ENCODE measurements around the gene SOCS2. TPM values are rescaled to one million over a fixed set of nuclear protein-coding genes. Genes with fewer than 3 reads are reported as not detected.

Gene SOCS2
- total and polyA plus RNA-seq, 7 donors: 17.5 to 118 (median 75.2) TPM

- 94 to 98% methylated on average over 1 of the region's 1 CpG for WGBS, 2 donors
- Histone ChIP-seq H3K36me3 (no peaks in the 10 kb centered on the region), H3K27ac (no peak overlapping the region), H3K9me3 (no peaks in the 10 kb centered on the region), H3K4me1 (peaks cover 0 to 9% (median 6%) of the 10 kb centered on the region in 4 donors), H3K4me3 (no peak overlapping the region), H3K27me3 (no peaks in the 10 kb centered on the region)
- intact Hi-C loops (cut with DNase I): no loop called here
- DNase-seq: no peak
- TF ChIP-seq EP300 (IDR thresholded peaks at IDR 0.05) (no peak), POLR2AphosphoS5 (IDR thresholded peaks at IDR 0.05) (no peak), POLR2A (IDR thresholded peaks at IDR 0.05) (no peak), CTCF (IDR thresholded peaks at IDR 0.05) (no peak)
Observed at GRCh38 chr12:93608313-93608712, 35.8 kb downstream of the SOCS2 start.

GRCh38 chr12:93609281-93610192 is 37.1 kb downstream of the SOCS2 start:
- Histone ChIP-seq H3K27ac (no peak overlapping the region), H3K9me3 (no peaks in the 10 kb centered on the region), H3K36me3 (no peaks in the 10 kb centered on the region), H3K4me3 (no peak overlapping the region), H3K27me3 (no peaks in the 10 kb centered on the region), H3K4me1 (no peaks in the 10 kb centered on the region)
- intact Hi-C loops (cut with DNase I): no loop called here
- no peak for DNase-seq
- 82 to 97% methylated on average over 4 of the region's 4 CpGs for WGBS, 2 donors
- TF ChIP-seq CTCF (IDR thresholded peaks at IDR 0.05): no peak
- no peak for TF ChIP-seq POLR2A (IDR thresholded peaks at IDR 0.05)
- no peak for TF ChIP-seq EP300 (IDR thresholded peaks at IDR 0.05)
- no peak for TF ChIP-seq POLR2AphosphoS5 (IDR thresholded peaks at IDR 0.05)

- no peaks in the 10 kb centered on the region for H3K4me1 ChIP-seq
- WGBS, 2 donors: 41 to 57% methylated on average over 4 of the region's 4 CpGs
- H3K27me3 ChIP-seq: no peaks in the 10 kb centered on the region
- no peak for DNase-seq
- intact Hi-C loops (cut with DNase I): no loop called here
- H3K27ac ChIP-seq: no peak overlapping the region
- no peaks in the 10 kb centered on the region for H3K36me3 ChIP-seq
- no peaks in the 10 kb centered on the region for H3K9me3 ChIP-seq
- H3K4me3 ChIP-seq: no peak overlapping the region
- TF ChIP-seq CTCF (IDR thresholded peaks at IDR 0.05) (no peak), EP300 (IDR thresholded peaks at IDR 0.05) (no peak), POLR2A (IDR thresholded peaks at IDR 0.05) (no peak), POLR2AphosphoS5 (IDR thresholded peaks at IDR 0.05) (no peak)
Observed at GRCh38 chr12:93612776-93613175, 40.3 kb downstream of the SOCS2 start.

GRCh38 chr12:93614917-93615596 is 42.6 kb downstream of the SOCS2 start:
- WGBS, 2 donors: 91 to 93% methylated on average over 2 of the region's 2 CpGs
- Histone ChIP-seq H3K27ac (no peak overlapping the region), H3K4me3 (no peak overlapping the region), H3K27me3 (no peaks in the 10 kb centered on the region), H3K9me3 (no peaks in the 10 kb centered on the region), H3K36me3 (no peaks in the 10 kb centered on the region), H3K4me1 (no peaks in the 10 kb centered on the region)
- TF ChIP-seq POLR2A (IDR thresholded peaks at IDR 0.05) (no peak), EP300 (IDR thresholded peaks at IDR 0.05) (no peak), POLR2AphosphoS5 (IDR thresholded peaks at IDR 0.05) (no peak), CTCF (IDR thresholded peaks at IDR 0.05) (no peak)
- DNase-seq: no peak
- intact Hi-C loops (cut with DNase I): no loop called here
